HPDE6-E6E7 (cell line): ENCODE data around the gene IMMP2L.
A peak's percentile ranks its signal among the peaks of the same experiment; 100 is the strongest.

Experiments
- DNase-seq: peaks from one replicate; pipeline ENCODE4 v3.0.0; 2011; ENCODE audit warnings: missing footprints; ENCODE audit errors: extremely low spot score

IMMP2L gene

DNA sequence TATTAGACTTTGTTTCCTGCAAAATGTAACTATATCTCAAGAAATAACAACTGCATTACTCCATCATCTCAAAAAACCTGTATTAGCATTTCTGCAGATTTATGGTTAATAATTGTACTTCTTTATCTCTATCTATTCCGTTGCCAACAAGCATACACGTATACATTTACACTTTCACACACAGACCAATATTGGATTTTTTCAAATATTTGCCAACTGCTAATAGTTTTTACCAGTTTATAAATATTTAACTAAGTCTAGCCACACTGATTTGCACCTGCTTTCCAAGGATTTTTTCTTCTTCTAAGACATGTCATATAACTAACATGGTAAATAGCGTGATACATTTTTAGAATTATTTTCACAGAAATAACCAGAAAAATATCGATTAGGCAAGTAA is 459.2 kb downstream of the IMMP2L start:
- no peak for DNase-seq

GRCh38 chr7:111101856-111102646 is 460.2 kb downstream of the IMMP2L start:
- DNase-seq: no peak

DNA sequence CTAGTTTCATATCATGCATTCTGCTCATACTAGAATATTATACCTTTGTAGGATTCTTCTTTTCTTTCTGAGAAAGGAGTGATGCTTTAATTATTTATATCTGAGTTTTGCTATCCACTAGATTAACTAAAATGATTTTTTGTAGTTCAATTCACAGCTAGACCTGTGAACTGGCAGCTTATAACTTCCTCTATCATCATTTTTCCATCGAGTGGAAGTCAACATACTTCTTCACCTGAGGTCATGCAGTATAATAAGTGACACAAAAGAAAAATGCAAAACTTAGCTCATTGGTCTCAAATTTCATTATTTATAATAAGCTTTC is 463.4 kb downstream of the IMMP2L start:
- no peak for DNase-seq

- DNase-seq: no peak
Observed at GRCh38 chr7:111098011-111098925, 464.0 kb downstream of the IMMP2L start.

DNA sequence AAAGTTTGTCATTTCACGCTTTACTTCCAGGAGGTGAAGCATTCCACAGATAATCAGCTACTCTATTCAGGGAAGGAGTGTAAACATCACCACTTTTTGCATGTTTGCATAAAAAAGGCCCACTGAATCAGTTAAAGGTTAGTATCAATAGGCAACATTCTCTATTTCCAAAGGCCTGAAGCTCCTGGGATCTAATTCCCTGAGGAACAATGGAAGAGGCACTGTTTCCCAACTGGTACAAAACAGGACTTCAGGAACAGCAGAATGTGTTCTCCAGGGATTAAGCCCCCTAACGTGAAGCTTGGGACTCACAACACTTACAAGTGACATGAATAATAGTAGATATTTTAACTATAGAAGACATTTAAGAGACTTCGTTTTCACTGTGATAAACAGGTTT is 465.3 kb downstream of the IMMP2L start:
- DNase-seq: no peak

DNA sequence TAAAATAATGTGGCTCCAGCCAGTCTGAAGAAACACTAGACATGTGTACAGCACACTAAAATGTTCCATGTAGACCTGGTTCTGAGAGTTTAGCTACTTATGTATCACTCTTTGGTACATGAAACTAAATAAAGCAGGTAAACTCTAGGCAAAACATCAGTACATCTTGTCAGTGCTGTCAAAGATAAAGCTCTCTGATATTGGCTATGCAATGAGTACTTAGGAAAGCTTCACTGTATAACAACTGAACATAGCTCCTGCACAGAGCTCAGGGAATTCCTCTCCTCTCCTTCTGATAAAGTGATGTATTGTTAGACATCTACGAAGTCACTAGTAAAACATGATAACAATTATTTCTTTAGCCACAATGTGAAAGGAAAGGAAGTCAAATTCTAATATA is 467.9 kb downstream of the IMMP2L start:
- no peak for DNase-seq

DNA sequence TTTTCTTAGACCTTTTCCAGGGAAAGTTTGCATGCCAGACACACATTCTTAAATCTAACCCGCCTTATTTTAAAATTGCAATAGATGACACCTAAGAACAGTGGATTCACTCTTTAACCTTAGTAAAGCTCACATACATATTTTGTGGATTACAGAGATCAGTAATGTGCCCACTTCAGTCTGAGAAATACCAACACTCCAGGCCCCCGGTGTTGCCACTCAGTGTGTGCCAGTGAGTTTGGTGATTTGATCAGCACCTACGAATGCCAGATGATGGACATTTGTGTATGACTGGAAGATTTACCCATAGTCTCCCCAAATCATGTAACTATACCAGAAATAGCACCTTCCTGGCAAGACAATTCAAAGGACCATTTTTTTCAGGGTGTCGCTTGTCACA is 468.8 kb downstream of the IMMP2L start:
- no peak for DNase-seq

DNA sequence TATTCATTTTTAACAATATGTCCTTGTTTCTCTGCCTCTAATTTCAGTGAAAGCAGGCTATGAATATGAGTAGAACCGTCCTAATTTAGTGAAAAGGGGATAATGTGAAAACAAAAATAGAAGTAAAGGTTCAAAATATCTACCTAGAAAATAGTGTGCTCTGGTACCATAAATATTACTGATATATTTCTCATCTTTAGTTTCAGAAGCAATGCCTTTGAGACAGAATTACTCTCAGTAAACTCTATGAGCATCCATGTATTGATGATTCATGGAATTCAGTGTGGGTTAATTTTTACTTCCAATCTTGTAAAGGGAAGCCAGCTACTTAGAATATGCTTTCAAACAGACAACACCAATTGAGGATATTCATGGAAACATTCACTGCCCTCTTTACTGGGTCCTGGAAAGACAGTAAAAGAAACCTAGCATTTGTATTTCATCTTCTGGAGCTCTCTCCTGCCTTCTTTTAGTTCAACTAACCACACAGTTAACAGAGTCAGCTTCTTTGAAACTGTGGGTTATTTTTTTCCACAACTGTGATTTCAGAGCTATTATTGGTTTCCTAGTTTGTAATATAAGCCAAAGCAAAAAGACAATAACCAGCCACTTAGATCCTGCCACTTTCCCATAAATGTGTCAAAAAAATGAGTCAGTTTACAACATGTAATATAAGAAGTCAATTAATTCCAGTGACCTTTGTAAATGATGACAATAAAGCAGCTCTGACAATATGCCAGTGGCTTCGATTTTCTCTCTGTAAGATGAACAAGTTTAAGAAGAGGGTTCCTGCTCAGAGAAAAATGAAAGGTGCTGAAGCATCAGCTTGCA is 469.7 kb downstream of the IMMP2L start:
- no peak for DNase-seq

DNA sequence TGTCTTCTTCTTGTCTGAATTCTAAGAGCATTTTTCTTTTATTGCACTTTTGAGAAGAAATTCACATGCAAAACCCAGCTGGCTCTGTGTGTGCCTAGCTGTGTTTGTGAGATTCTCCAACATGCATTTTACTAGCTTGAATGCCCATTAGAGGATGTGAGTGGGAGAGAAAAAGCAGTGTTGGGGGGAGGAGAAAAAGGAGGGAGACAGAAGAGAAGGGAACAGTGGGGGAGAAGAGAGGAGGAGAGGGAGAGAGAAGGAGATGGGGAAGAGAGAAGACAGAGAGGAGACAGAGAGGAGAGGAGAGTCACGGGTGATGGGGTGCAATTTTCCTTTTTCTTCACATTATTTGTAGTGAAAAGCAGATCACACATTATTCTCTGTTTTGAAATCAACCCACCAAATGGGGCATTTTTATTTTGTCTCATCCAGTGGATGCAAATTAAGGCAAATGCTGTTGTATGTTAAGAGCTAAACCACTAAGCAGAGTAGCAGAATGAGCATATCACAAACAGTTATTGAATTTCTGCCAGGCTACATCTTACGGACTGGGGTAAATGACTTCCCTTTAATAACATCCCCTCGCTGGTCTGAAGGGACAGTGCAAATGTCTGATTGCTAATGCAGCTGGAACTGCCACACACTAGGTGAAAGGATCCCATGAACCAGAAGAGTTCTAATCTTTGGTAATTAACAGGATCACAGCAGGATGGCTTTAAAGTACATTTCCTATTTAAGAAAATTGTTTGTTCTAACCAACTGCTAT is 470.5 kb downstream of the IMMP2L start:
- DNase-seq: no peak

DNA sequence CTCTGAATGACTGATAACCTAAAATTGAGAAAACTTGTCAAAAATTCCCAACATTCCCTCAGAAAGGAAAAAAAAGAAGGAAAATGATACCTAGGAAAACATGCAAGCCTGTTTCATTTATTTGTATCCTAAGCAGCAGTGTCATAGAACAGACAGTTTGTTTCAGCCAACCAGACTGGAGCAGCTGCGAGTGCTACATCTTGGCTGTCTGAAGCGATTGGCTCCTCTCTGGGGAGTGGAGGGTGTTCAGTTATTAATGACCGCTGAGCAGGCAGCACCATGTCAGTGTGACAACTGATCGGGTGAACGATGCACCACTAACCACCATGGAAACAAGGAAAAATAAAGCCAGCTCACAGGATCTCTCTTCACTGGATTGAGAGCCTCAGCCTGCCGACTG is 471.4 kb downstream of the IMMP2L start, which contains the start of gene LRRN3:
TSS of gene LRRN3 (plus strand) at position 282 of the 400 bp plus-strand sequence. CDS start 31,646 bp downstream, outside the sequence.
- no peak for DNase-seq

GRCh38 chr7:111089822-111090426 is 472.4 kb downstream of the IMMP2L start:
- peak; percentile 19 for DNase-seq

- no peak for DNase-seq
Observed at GRCh38 chr7:111088328-111088727, 474.0 kb downstream of the IMMP2L start.

DNA sequence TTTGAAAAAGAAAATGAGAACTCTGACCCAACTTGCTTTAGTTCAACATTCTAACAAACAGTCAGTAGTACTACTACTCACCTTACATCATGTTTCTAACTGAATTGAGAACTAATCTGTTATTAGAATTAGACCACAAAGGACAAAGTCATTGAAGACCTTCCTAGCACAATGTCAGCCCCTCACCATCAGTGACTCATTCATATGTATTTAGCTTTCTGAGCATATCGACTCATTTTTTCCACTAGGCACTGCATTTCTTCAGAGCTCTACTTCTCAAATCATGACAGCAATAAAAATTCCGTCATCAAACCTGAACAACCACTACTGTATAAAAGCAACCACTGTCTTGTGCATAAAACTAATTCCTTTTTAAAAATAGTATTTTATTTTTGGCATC is 475.8 kb downstream of the IMMP2L start:
- no peak for DNase-seq

GRCh38 chr7:111085356-111085755 is 476.9 kb downstream of the IMMP2L start:
- no peak for DNase-seq

GRCh38 chr7:111083413-111083812 is 478.9 kb downstream of the IMMP2L start:
- DNase-seq: no peak

DNA sequence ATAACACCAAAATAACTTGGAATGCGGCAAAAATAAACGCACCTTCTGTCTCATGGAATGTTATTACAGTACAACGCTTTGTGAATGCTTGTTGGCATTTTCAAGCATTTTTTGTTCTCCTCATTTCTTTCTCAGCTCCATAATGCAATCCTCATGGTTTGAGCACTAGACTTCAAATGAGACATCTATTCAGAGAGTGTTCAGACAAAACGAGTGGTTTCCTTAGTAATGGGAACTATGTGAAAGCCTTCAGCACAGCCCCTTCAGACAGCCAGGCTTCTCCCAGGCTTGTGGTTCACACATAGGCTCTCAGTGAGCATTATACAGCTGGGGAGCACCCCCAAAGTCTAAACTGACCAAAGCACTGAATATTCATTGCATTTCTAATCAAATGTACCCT is 479.9 kb downstream of the IMMP2L start:
- DNase-seq: no peak

DNA sequence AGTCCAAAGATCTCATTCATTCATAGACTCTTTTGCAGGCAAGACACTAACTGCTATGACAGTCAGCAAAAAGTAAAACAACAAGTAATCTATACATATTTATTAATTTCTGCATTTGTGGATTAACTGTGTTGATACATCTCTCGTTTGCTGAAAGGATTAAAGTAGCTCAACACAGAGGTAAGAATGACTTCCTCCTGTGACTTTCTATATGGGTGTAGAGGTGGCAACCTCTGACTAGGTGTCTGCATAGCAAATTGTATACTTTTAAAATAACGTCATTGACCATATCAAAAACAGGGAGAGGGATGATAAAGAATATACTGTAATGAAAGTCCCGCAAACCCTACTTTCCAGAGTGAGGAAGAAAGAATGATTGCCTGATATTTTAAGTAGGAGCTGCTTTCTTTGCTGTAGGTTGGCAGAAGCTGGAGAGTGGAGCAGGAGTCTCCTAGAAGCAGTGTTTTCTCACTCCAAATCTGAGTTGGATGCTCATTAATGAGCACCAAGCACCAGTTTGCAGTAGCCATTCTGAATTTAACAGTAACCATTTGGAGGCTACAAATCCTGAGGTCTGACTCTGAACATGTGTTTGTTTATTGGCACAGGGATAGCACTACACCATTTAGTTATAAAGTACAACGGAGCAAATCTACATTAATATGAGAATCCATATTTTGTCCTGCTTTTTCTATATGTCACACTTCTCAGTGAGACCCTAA is 480.6 kb downstream of the IMMP2L start:
- no peak for DNase-seq

DNA sequence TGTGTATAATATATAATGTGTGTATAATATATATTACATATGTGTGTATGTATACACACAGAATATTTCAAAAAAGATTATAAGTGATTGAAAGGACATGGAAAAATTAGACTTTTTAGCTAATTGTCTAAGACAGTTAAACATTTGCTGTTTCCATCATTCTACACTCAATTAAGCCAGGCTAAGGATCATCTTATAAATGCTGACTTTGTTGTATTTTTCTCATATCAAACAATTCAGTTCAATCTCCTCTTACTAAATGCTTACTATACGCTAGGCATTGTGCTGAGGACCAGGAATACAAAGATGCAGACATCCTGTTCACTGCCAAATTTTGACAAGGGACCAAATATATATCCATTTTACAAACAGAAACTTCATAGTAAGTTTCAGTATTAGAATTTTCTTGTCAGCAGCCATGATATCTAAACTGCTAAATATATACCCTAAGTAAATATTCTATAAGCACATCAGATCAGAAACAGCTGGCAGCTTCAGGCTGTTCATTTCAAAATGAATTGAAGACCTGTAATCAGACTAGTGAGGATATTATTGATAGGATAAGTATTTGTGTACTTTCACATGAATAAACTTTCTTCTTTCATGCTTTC is 481.7 kb downstream of the IMMP2L start:
- DNase-seq: no peak

DNA sequence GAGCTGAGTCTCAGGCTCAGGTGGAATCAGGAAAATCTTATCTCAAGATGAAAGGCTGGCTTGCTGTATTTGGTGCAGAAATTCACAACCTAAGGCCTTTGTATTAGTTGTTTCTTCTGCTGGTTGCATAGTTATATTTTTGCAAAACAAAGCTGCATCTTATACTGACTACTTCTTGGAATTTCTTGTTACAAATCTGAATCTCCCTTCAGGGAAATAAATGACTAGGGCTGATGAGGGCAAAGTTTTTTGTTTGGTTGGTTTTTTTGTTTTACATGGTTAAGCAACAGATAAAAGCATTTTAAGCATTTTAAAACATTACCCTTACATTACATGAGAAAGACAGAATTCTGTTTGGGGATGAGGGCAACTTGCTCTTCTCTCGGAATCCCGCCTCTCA is 485.3 kb downstream of the IMMP2L start:
- no peak for DNase-seq

DNA sequence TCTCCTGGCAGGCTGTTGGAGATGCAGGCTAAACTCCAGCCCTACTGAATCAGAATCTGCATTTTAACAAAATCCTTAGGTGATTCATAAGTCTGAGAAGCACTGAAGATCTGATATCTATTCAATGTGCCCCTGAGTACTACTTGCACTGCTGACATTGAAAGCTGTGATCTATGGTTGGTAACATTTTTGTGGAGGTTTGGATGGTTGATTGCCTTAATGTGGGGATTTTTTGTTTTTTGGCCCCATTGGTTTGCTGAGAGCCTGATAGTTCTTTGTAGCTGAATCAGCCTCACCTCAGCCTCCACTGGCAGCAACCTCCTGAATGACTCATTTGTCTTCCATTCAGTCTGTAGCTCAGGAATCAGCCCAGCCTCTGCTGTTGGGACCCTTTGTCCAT is 486.1 kb downstream of the IMMP2L start:
- DNase-seq: no peak
